B cell (primary cell): Measurements from ENCODE around the gene TLE2. TPM values are rescaled to one million over a fixed set of nuclear protein-coding genes. Genes with fewer than 3 reads are reported as not detected.

Experiments used
- ATAC-seq: fragments of 200-7000 bp; cut with Tn5 transposase; one replicate; pipeline ENCODE4 v1.10.0; 2021; ENCODE audit warnings: low read depth, mild to moderate bottlenecking, moderate number of reproducible peaks, moderate library complexity
- CTCF ChIA-PET: fragments of 350-600 bp; sonication (Branson Sonifier 250); formaldehyde crosslinking; loops from one replicate; lab custom pipeline; 2021; ENCODE audit warnings: antibody characterized with exemption, inconsistent platforms; lab: Charles Lee
- POLR2A ChIA-PET: fragments of 350-600 bp; sonication (Branson Sonifier 250); formaldehyde crosslinking; loops from one replicate; lab custom pipeline; 2021; ENCODE audit warnings: antibody characterized with exemption; lab: Charles Lee
- DNase-seq: peaks from one replicate; pipeline ENCODE4 v3.0.0; 2013
- H2AFZ ChIP-seq: 2 replicates; pipeline ENCODE4 v1.6.1; 2012; ENCODE audit warnings: mild to moderate bottlenecking, low read depth, low read length; ENCODE audit not compliant: insufficient read depth, poor library complexity, severe bottlenecking
- H3K27ac ChIP-seq, 2 donors: 1 replicate in 1 of 2; 2 replicates in 1 of 2; pipeline ENCODE4 v1.5.1; 2012 to 2013; ENCODE audit warnings: low read length in 2 of 2, mild to moderate bottlenecking in 2 of 2, moderate library complexity in 1 of 2
- H3K27me3 ChIP-seq, 4 experiments: fragments of 200-600 bp in 1 of 4; sonication (generic) in 1 of 4; replicated peaks in 1 of 4; 1 replicate in 2 of 4; 2 replicates in 2 of 4; pipeline versions ENCODE4 v1.6.1 to v1.7.0; 2013 to 2016; ENCODE audit warnings: low read length in 3 of 4, mild to moderate bottlenecking in 2 of 4, mixed read lengths in 1 of 4, moderate library complexity in 1 of 4; ENCODE audit not compliant: insufficient read depth in 4 of 4, control insufficient read depth in 3 of 4; ENCODE audit errors: control extremely low read depth in 1 of 4
- H3K36me3 ChIP-seq, 2 experiments: replicated peaks in 1 of 2; 1 replicate in 1 of 2; 2 replicates in 1 of 2; pipeline versions ENCODE4 v1.6.1 to v1.7.1; 2013; ENCODE audit warnings: low read length in 1 of 2; ENCODE audit not compliant: insufficient read depth in 2 of 2, control insufficient read depth in 1 of 2; ENCODE audit errors: control extremely low read depth in 1 of 2, extremely low read depth in 1 of 2
- H3K4me1 ChIP-seq, 2 donors: fragments of 200-600 bp in 1 of 2; sonication (generic) in 1 of 2; 1 replicate in 1 of 2; 2 replicates in 1 of 2; pipeline versions ENCODE4 v1.5.1 to v1.6.1; 2013 to 2017; ENCODE audit warnings: low read length in 2 of 2; ENCODE audit not compliant: control insufficient read depth in 2 of 2, insufficient read depth in 2 of 2
- H3K4me2 ChIP-seq: replicated peaks from 2 replicates; pipeline ENCODE3; 2012; ENCODE audit warnings: mild to moderate bottlenecking, low read depth, low read length; ENCODE audit not compliant: poor library complexity, severe bottlenecking
- H3K4me3 ChIP-seq, 5 experiments: fragments of 200-600 bp in 1 of 5; sonication (generic) in 1 of 5; 1 replicate in 3 of 5; 2 replicates in 2 of 5; pipeline versions ENCODE4 v1.5.1 to v1.7.0; 2011 to 2016; ENCODE audit warnings: low read length in 4 of 5, mild to moderate bottlenecking in 4 of 5, low read depth in 2 of 5, control low read depth in 1 of 5, moderate library complexity in 1 of 5; ENCODE audit not compliant: insufficient read depth in 1 of 5; ENCODE audit errors: control extremely low read depth in 1 of 5, extremely low read depth in 1 of 5
- H3K79me2 ChIP-seq: fragments of 200-600 bp; sonication (generic); one replicate; pipeline ENCODE4 v1.6.0; 2016; ENCODE audit warnings: low read length; ENCODE audit not compliant: control insufficient read depth, insufficient read depth
- H3K9ac ChIP-seq: fragments of 200-600 bp; sonication (generic); 2 replicates; pipeline ENCODE4 v1.6.1; 2017; ENCODE audit warnings: mild to moderate bottlenecking, low read length, moderate library complexity
- H3K9me3 ChIP-seq, 3 donors: one replicate each; pipeline versions ENCODE4 v1.6.1 to v1.7.1; 2013; ENCODE audit warnings: low read length in 2 of 3; ENCODE audit not compliant: control insufficient read depth in 2 of 3, insufficient read depth in 1 of 3; ENCODE audit errors: control extremely low read depth in 1 of 3
- H4K20me1 ChIP-seq: 2 replicates; pipeline ENCODE4 v1.6.0; 2012; ENCODE audit warnings: mild to moderate bottlenecking, low read length; ENCODE audit not compliant: insufficient read depth, control insufficient read depth, poor library complexity, severe bottlenecking
- H3K27ac Mint-ChIP-seq: one replicate; pipeline ENCODE4 v1.8.0; 2021; ENCODE audit warnings: mixed read lengths
- H3K27me3 Mint-ChIP-seq: one replicate; pipeline ENCODE4 v1.8.0; 2021; ENCODE audit warnings: mixed read lengths
- H3K4me1 Mint-ChIP-seq: one replicate; pipeline ENCODE4 v1.8.0; 2021; ENCODE audit warnings: mixed read lengths
- H3K4me3 Mint-ChIP-seq: one replicate; pipeline ENCODE4 v1.8.0; 2021; ENCODE audit warnings: mixed read lengths
- H3K9me3 Mint-ChIP-seq: one replicate; pipeline ENCODE4 v1.8.0; 2022; ENCODE audit warnings: mixed read lengths; ENCODE audit not compliant: insufficient read depth
- EZH2 ChIP-seq: IDR thresholded peaks from 2 replicates; pipeline ENCODE4 v1.6.1; 2012; ENCODE audit warnings: borderline replicate concordance, low read depth, mild to moderate bottlenecking, moderate library complexity, low read length; ENCODE audit not compliant: insufficient read depth, poor library complexity, severe bottlenecking
- WGBS: methylation state at CpG from one replicate; pipeline ENCODE4 v1.1.5; 2013; ENCODE audit warnings: missing lambda C conversion rate; ENCODE audit not compliant: insufficient coverage; 5-methylcytosine and 5-hydroxymethylcytosine counted together
- intact Hi-C: fragments of 100-400 bp; cut with micrococcal nuclease; formaldehyde crosslinking; loops from one replicate; pipeline ENCODE4 v1.10.0; 2022
- polyA plus RNA-seq: library from polyadenylated mRNA; depleted of rRNA; stranded (reverse); fragments of >200 nt; gene quantifications from 2 replicates; pipeline ENCODE4 v1.2.3, GENCODE V29; 2012
- total RNA-seq, 2 donors: library from RNA; stranded (reverse); fragments of 120-200 nt in 1 of 2; gene quantifications; 1 replicate in 1 of 2; 2 replicates in 1 of 2; pipeline versions ENCODE4 v1.2.3 to v1.2.4, GENCODE V29; 2013 to 2022
- TF ChIP-seq, protein P1 (sequence below): fragments of 200-600 bp; IDR thresholded peaks from one replicate; pipeline ENCODE4 v1.8.0; 2022; ENCODE audit warnings: antibody characterized with exemption, mild to moderate bottlenecking

Gene TLE2
- total and polyA plus RNA-seq, 2 donors (not counting 1 experiment from before 2014, with no cell fraction given), result 3.0 to 5.3 TPM

DNA sequence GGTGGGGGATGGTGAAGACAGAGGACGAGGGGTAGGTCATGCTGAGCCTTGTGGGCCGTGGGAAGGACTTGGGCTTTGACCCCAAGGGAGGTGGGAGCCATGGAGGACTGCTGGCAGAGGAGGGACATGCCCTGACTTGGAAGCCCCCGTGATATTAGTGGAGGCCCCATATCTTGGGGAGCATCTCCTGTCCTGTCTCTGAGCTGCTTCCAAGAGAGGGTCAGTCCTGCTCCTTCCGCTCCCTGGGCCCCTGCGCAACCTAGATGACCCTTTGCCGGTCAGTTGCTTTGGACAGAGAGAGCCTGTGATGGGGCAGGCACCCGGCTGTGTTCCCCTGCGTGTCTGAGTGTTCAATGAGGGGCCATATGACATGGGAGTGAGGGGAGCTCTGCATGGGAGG is 46.5 kb downstream of the TLE2 start:
- no peak for TF ChIP-seq EZH2
- TF ChIP-seq, protein P1, sequence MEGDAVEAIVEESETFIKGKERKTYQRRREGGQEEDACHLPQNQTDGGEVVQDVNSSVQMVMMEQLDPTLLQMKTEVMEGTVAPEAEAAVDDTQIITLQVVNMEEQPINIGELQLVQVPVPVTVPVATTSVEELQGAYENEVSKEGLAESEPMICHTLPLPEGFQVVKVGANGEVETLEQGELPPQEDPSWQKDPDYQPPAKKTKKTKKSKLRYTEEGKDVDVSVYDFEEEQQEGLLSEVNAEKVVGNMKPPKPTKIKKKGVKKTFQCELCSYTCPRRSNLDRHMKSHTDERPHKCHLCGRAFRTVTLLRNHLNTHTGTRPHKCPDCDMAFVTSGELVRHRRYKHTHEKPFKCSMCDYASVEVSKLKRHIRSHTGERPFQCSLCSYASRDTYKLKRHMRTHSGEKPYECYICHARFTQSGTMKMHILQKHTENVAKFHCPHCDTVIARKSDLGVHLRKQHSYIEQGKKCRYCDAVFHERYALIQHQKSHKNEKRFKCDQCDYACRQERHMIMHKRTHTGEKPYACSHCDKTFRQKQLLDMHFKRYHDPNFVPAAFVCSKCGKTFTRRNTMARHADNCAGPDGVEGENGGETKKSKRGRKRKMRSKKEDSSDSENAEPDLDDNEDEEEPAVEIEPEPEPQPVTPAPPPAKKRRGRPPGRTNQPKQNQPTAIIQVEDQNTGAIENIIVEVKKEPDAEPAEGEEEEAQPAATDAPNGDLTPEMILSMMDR, result no peak
- Histone ChIP-seq H3K79me2 (no peaks in the 10 kb centered on the region), H3K4me2 (no peak overlapping the region), H3K4me3 (no peak overlapping the region), H3K27ac (no peak overlapping the region), H3K4me1 (peaks cover 14 to 28% of the 10 kb centered on the region in 2 donors), H3K9me3 (peaks cover 0 to 3% (median 0%) of the 10 kb centered on the region in 3 donors), H3K9ac (no peak overlapping the region), H3K27me3 (peaks cover 0 to 13% (median 2%) of the 10 kb centered on the region in 4 experiments), H2AFZ (no peak overlapping the region), H3K36me3 (no peaks in the 10 kb centered on the region), H4K20me1 (no peaks in the 10 kb centered on the region)
- 80% methylated on average over 8 of the region's 8 CpGs for WGBS
- intact Hi-C loops, result no loop called here
- Mint-ChIP-seq H3K4me1 (peaks cover 15% of the 10 kb centered on the region), H3K27me3 (peaks cover 9% of the 10 kb centered on the region), H3K9me3 (no peaks in the 10 kb centered on the region), H3K27ac (no peak overlapping the region), H3K4me3 (no peak overlapping the region)
- no peak for DNase-seq
- no peak for ATAC-seq
- ChIA-PET CTCF (no interaction called here), POLR2A (no interaction called here)

DNA sequence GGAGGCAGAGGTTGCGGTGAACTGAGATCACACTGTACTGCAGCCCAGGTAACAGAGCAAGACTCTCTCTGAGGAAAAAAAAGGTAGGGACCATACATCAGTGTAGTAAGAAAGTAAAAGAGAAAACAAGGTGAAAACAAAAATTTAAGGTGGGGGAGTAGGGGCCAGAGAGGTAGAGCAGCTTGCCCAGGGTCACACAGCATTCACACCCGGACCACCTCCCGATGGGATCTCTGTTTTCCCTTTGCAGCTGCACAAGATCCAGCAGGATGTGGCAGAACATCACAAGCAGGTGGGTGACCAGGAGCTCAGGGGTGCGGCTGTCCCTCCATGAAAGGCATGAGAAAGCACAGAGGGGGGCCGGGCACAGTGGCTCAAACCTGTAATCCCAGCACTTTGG is 47.2 kb downstream of the TLE2 start:
- ChIA-PET POLR2A (no interaction called here), CTCF (interaction anchor here (0.5 to 1.7 kb wide), 2 partner anchors 16 to 17 kb away, joined by 4 to 6 read pairs; no protein-coding TSS in a partner anchor)
- Mint-ChIP-seq H3K4me3 (no peak overlapping the region), H3K4me1 (peaks cover 19% of the 10 kb centered on the region), H3K9me3 (no peaks in the 10 kb centered on the region), H3K27ac (no peak overlapping the region), H3K27me3 (peaks cover 9% of the 10 kb centered on the region)
- Histone ChIP-seq H3K4me2 (no peak overlapping the region), H2AFZ (no peak overlapping the region), H4K20me1 (no peaks in the 10 kb centered on the region), H3K27ac (no peak overlapping the region), H3K27me3 (peaks cover 0 to 7% (median 2%) of the 10 kb centered on the region in 4 experiments), H3K79me2 (no peaks in the 10 kb centered on the region), H3K4me3 (no peak overlapping the region), H3K36me3 (no peaks in the 10 kb centered on the region), H3K9ac (no peak overlapping the region), H3K9me3 (peaks cover 0 to 4% (median 0%) of the 10 kb centered on the region in 3 donors), H3K4me1 (peaks cover 14 to 28% of the 10 kb centered on the region in 2 donors)
- 98% methylated on average over 5 of the region's 5 CpGs for WGBS
- ATAC-seq, result no peak
- no peak for DNase-seq
- intact Hi-C loops, result no loop called here
- no peak for TF ChIP-seq EZH2
- TF ChIP-seq, protein P1, result no peak
